Keratinocyte (primary cell): Measurements from ENCODE around the gene HEPN1. TPM values are rescaled to one million over a fixed set of nuclear protein-coding genes. Genes with fewer than 3 reads are reported as not detected.

Source experiments
- DNase-seq: peaks from one replicate; pipeline ENCODE4 v3.0.0-alpha.2; 2011; ENCODE audit warnings: low read depth, missing footprints, low spot score
- FAIRE-seq: peaks from 2 replicates; lab custom pipeline; 2011; peaks lifted over from hg19 to GRCh38; lab: Jason Lieb, UNC
- H2AFZ ChIP-seq: 2 replicates; pipeline ENCODE4 v1.6.0; 2012; ENCODE audit warnings: low read length, control low read depth, inconsistent platforms; ENCODE audit not compliant: control insufficient read depth
- H3K27ac ChIP-seq: 2 replicates; pipeline ENCODE4 v1.5.1; 2011; ENCODE audit warnings: low read length; ENCODE audit not compliant: control insufficient read depth, insufficient read depth
- H3K27me3 ChIP-seq: 3 replicates; pipeline ENCODE4 v1.6.0; 2011; ENCODE audit warnings: low read length; ENCODE audit not compliant: control insufficient read depth, insufficient read depth; ENCODE audit errors: extremely low read depth
- H3K36me3 ChIP-seq, 2 experiments: 2 replicates in 1 of 2; 3 replicates in 1 of 2; pipeline ENCODE4 v1.5.1; 2011; ENCODE audit warnings: low read length in 2 of 2, mild to moderate bottlenecking in 1 of 2; ENCODE audit not compliant: control insufficient read depth in 2 of 2, insufficient read depth in 2 of 2; ENCODE audit errors: extremely low read depth in 1 of 2
- H3K4me1 ChIP-seq: 3 replicates; pipeline ENCODE4 v1.5.1; 2011; ENCODE audit warnings: low read length; ENCODE audit not compliant: control insufficient read depth, insufficient read depth; ENCODE audit errors: extremely low read depth
- H3K4me2 ChIP-seq: 3 replicates; pipeline ENCODE4 v1.6.0; 2011; ENCODE audit warnings: low read depth, low read length; ENCODE audit not compliant: control insufficient read depth, insufficient read depth; ENCODE audit errors: extremely low read depth
- H3K4me3 ChIP-seq, 3 experiments: fragments of 200-600 bp in 1 of 3; sonication (generic) in 1 of 3; 2 replicates in 2 of 3; 3 replicates in 1 of 3; pipeline ENCODE4 v1.5.1; 2011 to 2016; ENCODE audit warnings: low read length in 3 of 3, mild to moderate bottlenecking in 3 of 3, control low read depth in 2 of 3, inconsistent platforms in 1 of 3, low read depth in 1 of 3, mixed read lengths in 1 of 3, mixed run types in 1 of 3, moderate library complexity in 1 of 3; ENCODE audit not compliant: control insufficient read depth in 2 of 3, insufficient read depth in 2 of 3; ENCODE audit errors: extremely low read depth in 1 of 3
- H3K79me2 ChIP-seq: 2 replicates; pipeline ENCODE4 v1.6.0; 2012; ENCODE audit warnings: low read length; ENCODE audit not compliant: control insufficient read depth, insufficient read depth
- H3K9ac ChIP-seq: 3 replicates; pipeline ENCODE4 v1.6.0; 2011; ENCODE audit warnings: low read length; ENCODE audit not compliant: control insufficient read depth, insufficient read depth; ENCODE audit errors: extremely low read depth
- H3K9me1 ChIP-seq: 3 replicates; pipeline ENCODE4 v1.6.0; 2011; ENCODE audit warnings: low read length; ENCODE audit not compliant: control insufficient read depth, insufficient read depth; ENCODE audit errors: extremely low read depth
- H3K9me3 ChIP-seq: 2 replicates; pipeline ENCODE4 v1.5.1; 2012; ENCODE audit warnings: low read depth, low read length; ENCODE audit not compliant: control insufficient read depth
- H4K20me1 ChIP-seq: 3 replicates; pipeline ENCODE4 v1.6.0; 2011; ENCODE audit warnings: low read length; ENCODE audit not compliant: control insufficient read depth, insufficient read depth; ENCODE audit errors: extremely low read depth
- EZH2 ChIP-seq: IDR thresholded peaks from one replicate; pipeline ENCODE4 v1.6.1; 2012; ENCODE audit warnings: inconsistent platforms, mild to moderate bottlenecking, low read length, moderate library complexity
- dilution Hi-C: fragments of 300-500 bp; cut with MboI; formaldehyde crosslinking; loops from one replicate; pipeline ENCODE4 v1.7.0; 2020; ENCODE audit warnings: low sequenced_read_pairs; ENCODE audit not compliant: extremely low pct_ligation_motif_present
- polyA plus RNA-seq, 5 experiments: library from polyadenylated mRNA; depleted of rRNA in 3 of 5; stranded (reverse) in 3 of 5; stranded (forward) in 1 of 5; unstranded in 1 of 5; fragments of >200 nt; gene quantifications; 1 replicate in 1 of 5; 2 replicates in 3 of 5; 3 replicates in 1 of 5; pipeline versions ENCODE4 v1.2.1 to v1.2.3, GENCODE V29; 2011 to 2012; ENCODE audit warnings: missing spikeins in 2 of 5, low read depth in 1 of 5, low replicate concordance in 1 of 5
- TF ChIP-seq, protein P1 (sequence below), 3 experiments: IDR thresholded peaks in 1 of 3; conservative IDR thresholded peaks in 1 of 3; optimal IDR thresholded peaks in 1 of 3; 2 replicates in 2 of 3; 3 replicates in 1 of 3; pipeline versions ENCODE3 to v1.5.1; 2011; ENCODE audit warnings: low read length in 3 of 3, mild to moderate bottlenecking in 3 of 3, moderate library complexity in 2 of 3, control low read depth in 1 of 3, inconsistent platforms in 1 of 3; ENCODE audit not compliant: insufficient read depth in 2 of 3; ENCODE audit errors: extremely low read depth in 1 of 3

HEPN1 gene
- polyA plus RNA-seq, 1 donor (not counting 4 experiments of a cell fraction or from before 2014, with no cell fraction given) = not detected

GRCh38 chr11:124896071-124896750, 22.8 kb upstream of the HEPN1 start:
- Histone ChIP-seq H3K9me3 (no peaks in the 10 kb centered on the region), H4K20me1 (no peaks in the 10 kb centered on the region), H3K4me1 (peaks cover 59% of the 10 kb centered on the region), H3K79me2 (no peaks in the 10 kb centered on the region), H3K4me3 (no peak overlapping the region), H3K36me3 (no peaks in the 10 kb centered on the region), H3K9ac (no peak overlapping the region), H3K27ac (no peak overlapping the region), H2AFZ (peak overlapping the region; percentile 73), H3K27me3 (no peaks in the 10 kb centered on the region), H3K4me2 (peak overlapping the region; percentile 64), H3K9me1 (no peaks in the 10 kb centered on the region)
- TF ChIP-seq, protein P1, sequence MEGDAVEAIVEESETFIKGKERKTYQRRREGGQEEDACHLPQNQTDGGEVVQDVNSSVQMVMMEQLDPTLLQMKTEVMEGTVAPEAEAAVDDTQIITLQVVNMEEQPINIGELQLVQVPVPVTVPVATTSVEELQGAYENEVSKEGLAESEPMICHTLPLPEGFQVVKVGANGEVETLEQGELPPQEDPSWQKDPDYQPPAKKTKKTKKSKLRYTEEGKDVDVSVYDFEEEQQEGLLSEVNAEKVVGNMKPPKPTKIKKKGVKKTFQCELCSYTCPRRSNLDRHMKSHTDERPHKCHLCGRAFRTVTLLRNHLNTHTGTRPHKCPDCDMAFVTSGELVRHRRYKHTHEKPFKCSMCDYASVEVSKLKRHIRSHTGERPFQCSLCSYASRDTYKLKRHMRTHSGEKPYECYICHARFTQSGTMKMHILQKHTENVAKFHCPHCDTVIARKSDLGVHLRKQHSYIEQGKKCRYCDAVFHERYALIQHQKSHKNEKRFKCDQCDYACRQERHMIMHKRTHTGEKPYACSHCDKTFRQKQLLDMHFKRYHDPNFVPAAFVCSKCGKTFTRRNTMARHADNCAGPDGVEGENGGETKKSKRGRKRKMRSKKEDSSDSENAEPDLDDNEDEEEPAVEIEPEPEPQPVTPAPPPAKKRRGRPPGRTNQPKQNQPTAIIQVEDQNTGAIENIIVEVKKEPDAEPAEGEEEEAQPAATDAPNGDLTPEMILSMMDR (optimal IDR thresholded peaks at IDR 0.05 in 1 of 3, IDR thresholded peaks at IDR 0.05 in 1 of 3, conservative IDR thresholded peaks at IDR 0.05 in 1 of 3; ENCODE audit: extremely low read depth in 1 of 3, insufficient read depth in 2 of 3, low read length in 3 of 3) = no peak
- no peak for TF ChIP-seq EZH2
- DNase-seq (peak; percentile 60), FAIRE-seq (no peak)
- dilution Hi-C loops = no loop called here

GRCh38 chr11:124896821-124897391, 22.1 kb upstream of the HEPN1 start:
- no peak for TF ChIP-seq EZH2
- TF ChIP-seq, protein P1 (optimal IDR thresholded peaks at IDR 0.05 in 1 of 3, IDR thresholded peaks at IDR 0.05 in 1 of 3, conservative IDR thresholded peaks at IDR 0.05 in 1 of 3; ENCODE audit: extremely low read depth in 1 of 3, insufficient read depth in 2 of 3, low read length in 3 of 3) = no peak
- H3K4me3 ChIP-seq = peak overlapping the region in 2 of 3 experiments; percentile 5 to 8
- H3K79me2 ChIP-seq = no peaks in the 10 kb centered on the region
- H3K36me3 ChIP-seq = no peaks in the 10 kb centered on the region
- DNase-seq (no peak), FAIRE-seq (peak; percentile 5)
- no peaks in the 10 kb centered on the region for H4K20me1 ChIP-seq
- no peaks in the 10 kb centered on the region for H3K9me1 ChIP-seq
- peak overlapping the region; percentile 57 for H3K9ac ChIP-seq
- dilution Hi-C loops = no loop called here
- H3K9me3 ChIP-seq = no peaks in the 10 kb centered on the region
- peaks cover 66% of the 10 kb centered on the region for H3K4me1 ChIP-seq
- peak overlapping the region; percentile 73 for H2AFZ ChIP-seq
- peak overlapping the region; percentile 60 for H3K27ac ChIP-seq
- peak overlapping the region; percentile 64 for H3K4me2 ChIP-seq
- H3K27me3 ChIP-seq = no peaks in the 10 kb centered on the region
